Neural progenitor cell (in vitro differentiated cells): ENCODE measurements around the gene SPC24. TPM values are rescaled to one million over a fixed set of nuclear protein-coding genes. Genes with fewer than 3 reads are reported as not detected.

Experiments used
- DNase-seq: peaks from one replicate; pipeline ENCODE4 v3.0.0-alpha.2; 2016; ENCODE audit warnings: low spot score
- H2AFZ ChIP-seq: fragments of 200-600 bp; sonication (generic); replicated peaks from 2 replicates; pipeline ENCODE4 v1.6.1; 2016; ENCODE audit warnings: antibody characterized with exemption
- H3F3A ChIP-seq: fragments of 200-600 bp; sonication (generic); 2 replicates; pipeline ENCODE4 v1.6.1; 2016; ENCODE audit warnings: antibody characterized with exemption, low read depth
- H3K27ac ChIP-seq: fragments of 200-600 bp; sonication (generic); 2 replicates; pipeline ENCODE4 v1.5.1; 2016; ENCODE audit warnings: mild to moderate bottlenecking
- H3K27me3 ChIP-seq: fragments of 200-600 bp; sonication (generic); 2 replicates; pipeline ENCODE4 v1.6.1; 2016; ENCODE audit warnings: mild to moderate bottlenecking, moderate library complexity
- H3K36me3 ChIP-seq: fragments of 200-600 bp; sonication (generic); 2 replicates; pipeline ENCODE4 v1.5.1; 2016
- H3K4me1 ChIP-seq: fragments of 200-600 bp; sonication (generic); 2 replicates; pipeline ENCODE4 v1.6.1; 2016; ENCODE audit warnings: mixed run types
- H3K4me2 ChIP-seq: fragments of 200-600 bp; sonication (generic); 2 replicates; pipeline ENCODE4 v1.6.1; 2016
- H3K4me3 ChIP-seq: fragments of 200-600 bp; sonication (generic); 2 replicates; pipeline ENCODE4 v1.5.1; 2016
- H3K79me2 ChIP-seq: fragments of 200-600 bp; sonication (generic); 2 replicates; pipeline ENCODE4 v1.6.1; 2016; ENCODE audit warnings: low read depth
- H3K9ac ChIP-seq: fragments of 200-600 bp; sonication (generic); 2 replicates; pipeline ENCODE4 v1.6.1; 2016
- H3K9me3 ChIP-seq: fragments of 200-600 bp; sonication (generic); 2 replicates; pipeline ENCODE4 v1.5.1; 2016; ENCODE audit warnings: low read depth
- H4K20me1 ChIP-seq: fragments of 200-600 bp; sonication (generic); 2 replicates; pipeline ENCODE4 v1.6.1; 2016; ENCODE audit warnings: low read depth
- H3K27ac Mint-ChIP-seq: 3 replicates; pipeline ENCODE4 v1.8.0; 2021; ENCODE audit warnings: mixed read lengths
- H3K27me3 Mint-ChIP-seq: 2 replicates; pipeline ENCODE4 v1.8.0; 2022; ENCODE audit warnings: low read depth, mild to moderate bottlenecking, inconsistent platforms, moderate library complexity, mixed read lengths; ENCODE audit not compliant: insufficient read depth
- H3K36me3 Mint-ChIP-seq: 3 replicates; pipeline ENCODE4 v1.8.0; 2021; ENCODE audit warnings: mixed read lengths
- H3K4me1 Mint-ChIP-seq: 3 replicates; pipeline ENCODE4 v1.8.0; 2021; ENCODE audit warnings: mixed read lengths
- H3K4me3 Mint-ChIP-seq: 3 replicates; pipeline ENCODE4 v1.8.0; 2021; ENCODE audit warnings: mild to moderate bottlenecking, moderate library complexity, mixed read lengths
- H3K9me3 Mint-ChIP-seq: 3 replicates; pipeline ENCODE4 v1.8.0; 2020; ENCODE audit warnings: mixed read lengths
- EZH2 ChIP-seq: fragments of 200-600 bp; sonication (generic); IDR thresholded peaks from 2 replicates; pipeline ENCODE4 v1.6.1; 2017; ENCODE audit warnings: antibody characterized with exemption, mild to moderate bottlenecking, moderate library complexity
- EZH2phosphoT487 ChIP-seq: fragments of 200-600 bp; sonication (generic); IDR thresholded peaks from 2 replicates; pipeline ENCODE4 v1.6.1; 2017; ENCODE audit warnings: antibody characterized with exemption
- total RNA-seq: library from RNA; depleted of rRNA; stranded (reverse); fragments of >200 nt; gene quantifications from 2 replicates; pipeline ENCODE4 v1.2.3, GENCODE V29; 2015; ENCODE audit warnings: low replicate concordance
- TF ChIP-seq, protein P1 (sequence below): fragments of 200-600 bp; sonication (generic); IDR thresholded peaks from 2 replicates; pipeline ENCODE4 v1.5.1; 2017; ENCODE audit warnings: antibody characterized with exemption, mild to moderate bottlenecking

SPC24 gene
- total RNA-seq, 1 donor from 2014 or later: 57.1 TPM

DNA sequence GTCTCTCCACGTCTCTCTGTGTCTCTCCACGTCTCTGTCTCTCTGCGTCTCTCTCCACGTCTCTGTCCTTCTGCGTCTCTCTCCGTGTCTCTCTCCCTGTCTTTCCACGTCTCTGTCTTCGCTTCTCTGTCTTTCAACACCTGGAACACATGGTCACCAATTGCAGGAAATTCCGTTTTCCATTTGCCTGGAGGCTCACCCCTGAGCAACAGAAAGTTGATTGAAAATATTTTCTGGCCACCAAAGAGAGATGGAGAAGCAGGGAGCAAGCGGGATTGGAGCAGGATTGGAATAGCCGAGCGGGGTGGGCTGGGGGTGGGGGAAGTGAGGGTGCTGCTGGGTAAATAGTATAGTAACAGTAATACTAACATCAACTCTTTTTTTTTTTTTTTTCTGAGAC lies 40.1 kb upstream of the SPC24 start:
- Histone ChIP-seq H3F3A (peaks cover 19% of the 10 kb centered on the region), H2AFZ (no peak overlapping the region), H4K20me1 (peaks cover 6% of the 10 kb centered on the region), H3K4me3 (no peak overlapping the region), H3K36me3 (no peaks in the 10 kb centered on the region), H3K9ac (no peak overlapping the region), H3K79me2 (no peaks in the 10 kb centered on the region), H3K27ac (no peak overlapping the region), H3K27me3 (no peaks in the 10 kb centered on the region), H3K4me1 (no peaks in the 10 kb centered on the region), H3K4me2 (no peak overlapping the region), H3K9me3 (no peaks in the 10 kb centered on the region)
- H3K36me3 Mint-ChIP-seq: no peaks in the 10 kb centered on the region
- H3K9me3 Mint-ChIP-seq: no peaks in the 10 kb centered on the region
- peak overlapping the region; percentile 13 for H3K4me3 Mint-ChIP-seq
- H3K27ac Mint-ChIP-seq: no peak overlapping the region
- peaks cover 10% of the 10 kb centered on the region for H3K27me3 Mint-ChIP-seq
- TF ChIP-seq EZH2 (no peak), EZH2phosphoT487 (no peak)
- TF ChIP-seq, protein P1, sequence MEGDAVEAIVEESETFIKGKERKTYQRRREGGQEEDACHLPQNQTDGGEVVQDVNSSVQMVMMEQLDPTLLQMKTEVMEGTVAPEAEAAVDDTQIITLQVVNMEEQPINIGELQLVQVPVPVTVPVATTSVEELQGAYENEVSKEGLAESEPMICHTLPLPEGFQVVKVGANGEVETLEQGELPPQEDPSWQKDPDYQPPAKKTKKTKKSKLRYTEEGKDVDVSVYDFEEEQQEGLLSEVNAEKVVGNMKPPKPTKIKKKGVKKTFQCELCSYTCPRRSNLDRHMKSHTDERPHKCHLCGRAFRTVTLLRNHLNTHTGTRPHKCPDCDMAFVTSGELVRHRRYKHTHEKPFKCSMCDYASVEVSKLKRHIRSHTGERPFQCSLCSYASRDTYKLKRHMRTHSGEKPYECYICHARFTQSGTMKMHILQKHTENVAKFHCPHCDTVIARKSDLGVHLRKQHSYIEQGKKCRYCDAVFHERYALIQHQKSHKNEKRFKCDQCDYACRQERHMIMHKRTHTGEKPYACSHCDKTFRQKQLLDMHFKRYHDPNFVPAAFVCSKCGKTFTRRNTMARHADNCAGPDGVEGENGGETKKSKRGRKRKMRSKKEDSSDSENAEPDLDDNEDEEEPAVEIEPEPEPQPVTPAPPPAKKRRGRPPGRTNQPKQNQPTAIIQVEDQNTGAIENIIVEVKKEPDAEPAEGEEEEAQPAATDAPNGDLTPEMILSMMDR: no peak
- H3K4me1 Mint-ChIP-seq: peaks cover 5% of the 10 kb centered on the region
- no peak for DNase-seq

DNA sequence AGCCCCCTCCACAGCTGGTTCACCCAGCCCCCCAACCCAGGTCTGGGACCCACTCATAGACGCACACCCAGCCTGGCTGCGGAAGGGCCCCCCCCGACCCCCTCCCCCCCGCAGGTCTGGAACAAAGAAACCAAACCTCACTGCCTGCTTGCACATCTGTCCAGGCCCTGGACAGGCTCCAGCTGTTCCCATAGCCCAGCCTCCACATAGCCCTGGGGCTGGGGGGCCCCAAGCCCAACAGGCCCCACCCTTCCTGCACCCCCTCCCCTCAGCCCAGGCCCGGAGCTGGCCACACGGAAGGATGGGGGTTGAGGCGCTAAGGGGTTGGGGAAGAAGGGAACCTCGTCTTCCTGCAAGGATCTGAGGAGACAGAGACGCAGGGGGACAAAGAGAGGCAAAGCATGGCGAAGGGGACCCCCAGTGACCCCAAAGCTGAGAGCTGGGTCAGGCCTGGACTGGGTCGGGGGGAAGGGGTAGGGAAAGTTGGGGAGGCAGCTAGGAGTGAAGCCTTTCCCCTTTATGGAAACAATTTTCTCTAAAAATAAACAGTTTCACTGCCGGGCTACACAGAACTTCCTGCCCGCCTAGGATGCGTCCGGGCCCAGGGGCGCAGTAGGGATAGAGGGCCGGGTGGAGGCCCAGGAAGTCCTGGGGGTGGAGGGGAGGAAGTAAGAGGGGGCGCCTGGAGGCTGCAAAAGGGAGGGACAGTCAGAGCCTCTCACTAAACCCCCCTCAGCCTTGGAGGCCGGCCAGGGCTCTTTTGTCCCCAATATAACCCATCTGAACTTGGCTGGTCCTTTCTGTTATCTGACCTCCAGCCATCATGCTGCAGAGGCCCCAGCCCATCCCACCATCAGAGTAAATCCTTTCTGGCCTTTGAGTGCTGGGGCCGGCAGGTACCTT lies 39.3 kb upstream of the SPC24 start:
- no peaks in the 10 kb centered on the region for H3K9me3 ChIP-seq
- H3K27me3 ChIP-seq: no peaks in the 10 kb centered on the region
- no peaks in the 10 kb centered on the region for H3K4me1 ChIP-seq
- H3K4me1 Mint-ChIP-seq: peaks cover 5% of the 10 kb centered on the region
- no peak overlapping the region for H3K9ac ChIP-seq
- no peaks in the 10 kb centered on the region for H3K79me2 ChIP-seq
- H3K4me2 ChIP-seq: no peak overlapping the region
- no peak for DNase-seq
- H3K27ac ChIP-seq: no peak overlapping the region
- no peaks in the 10 kb centered on the region for H3K9me3 Mint-ChIP-seq
- H3K4me3 Mint-ChIP-seq: no peak overlapping the region
- H3K36me3 Mint-ChIP-seq: no peaks in the 10 kb centered on the region
- no peak overlapping the region for H3K27ac Mint-ChIP-seq
- H3K36me3 ChIP-seq: no peaks in the 10 kb centered on the region
- H2AFZ ChIP-seq: no peak overlapping the region
- H3K27me3 Mint-ChIP-seq: peaks cover 10% of the 10 kb centered on the region
- H3F3A ChIP-seq: peaks cover 19% of the 10 kb centered on the region
- H3K4me3 ChIP-seq: no peak overlapping the region
- TF ChIP-seq EZH2 (no peak), EZH2phosphoT487 (no peak)
- TF ChIP-seq, protein P1: no peak
- peaks cover 6% of the 10 kb centered on the region for H4K20me1 ChIP-seq

DNA sequence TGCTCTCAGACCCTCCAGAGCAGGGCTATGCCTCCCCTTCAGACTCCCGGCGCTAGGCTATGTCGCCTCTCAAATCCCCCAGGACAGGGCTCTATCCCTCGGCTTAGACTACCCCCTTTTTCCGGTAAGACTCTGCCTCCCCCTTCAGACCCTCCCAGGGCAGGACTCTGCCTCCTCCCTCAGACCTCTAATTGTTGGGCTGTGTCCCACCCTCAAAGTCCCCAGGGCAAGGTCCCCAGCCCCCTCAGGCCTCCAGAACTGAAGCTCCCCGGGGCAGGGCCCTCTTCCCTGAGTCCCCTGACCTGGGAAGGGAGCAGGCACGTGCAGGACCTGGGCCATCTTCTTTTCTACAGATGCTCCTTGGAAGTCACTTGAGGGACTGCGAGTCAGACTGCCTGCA lies 38.6 kb upstream of the SPC24 start:
- peaks cover 6% of the 10 kb centered on the region for H4K20me1 ChIP-seq
- TF ChIP-seq EZH2 (no peak), EZH2phosphoT487 (no peak)
- TF ChIP-seq, protein P1: no peak
- H3K4me1 ChIP-seq: no peaks in the 10 kb centered on the region
- peaks cover 19% of the 10 kb centered on the region for H3F3A ChIP-seq
- peaks cover 5% of the 10 kb centered on the region for H3K4me1 Mint-ChIP-seq
- no peak overlapping the region for H3K27ac Mint-ChIP-seq
- no peak for DNase-seq
- H3K4me2 ChIP-seq: no peak overlapping the region
- peaks cover 10% of the 10 kb centered on the region for H3K27me3 Mint-ChIP-seq
- no peak overlapping the region for H3K9ac ChIP-seq
- H3K4me3 ChIP-seq: no peak overlapping the region
- H3K9me3 Mint-ChIP-seq: no peaks in the 10 kb centered on the region
- no peak overlapping the region for H3K27ac ChIP-seq
- no peaks in the 10 kb centered on the region for H3K9me3 ChIP-seq
- H3K79me2 ChIP-seq: no peaks in the 10 kb centered on the region
- no peak overlapping the region for H3K4me3 Mint-ChIP-seq
- no peaks in the 10 kb centered on the region for H3K36me3 Mint-ChIP-seq
- no peak overlapping the region for H2AFZ ChIP-seq
- no peaks in the 10 kb centered on the region for H3K27me3 ChIP-seq
- H3K36me3 ChIP-seq: no peaks in the 10 kb centered on the region
